DMS153 (cell line): ENCODE data around the gene NDUFA6.
"Not testable (repeated sequence)": the region's sequence is repeated elsewhere in the genome, so short reads cannot be mapped to it uniquely, and the experiment has no call there.

ENCODE experiments used
- DNase-seq: peaks from one replicate; lab custom pipeline; 2025; lab: John Stamatoyannopoulos, UW

NDUFA6 gene

GRCh38 chr22:42112793-42113192 lies 22.2 kb upstream of the NDUFA6 start:
- not testable (repeated sequence) for DNase-seq

- no peak for DNase-seq
These were observed 21.2 kb upstream of the NDUFA6 start for GRCh38 chr22:42111798-42112197.

- no peak for DNase-seq
These were observed 18.3 kb upstream of the NDUFA6 start for GRCh38 chr22:42108848-42109247.

DNA sequence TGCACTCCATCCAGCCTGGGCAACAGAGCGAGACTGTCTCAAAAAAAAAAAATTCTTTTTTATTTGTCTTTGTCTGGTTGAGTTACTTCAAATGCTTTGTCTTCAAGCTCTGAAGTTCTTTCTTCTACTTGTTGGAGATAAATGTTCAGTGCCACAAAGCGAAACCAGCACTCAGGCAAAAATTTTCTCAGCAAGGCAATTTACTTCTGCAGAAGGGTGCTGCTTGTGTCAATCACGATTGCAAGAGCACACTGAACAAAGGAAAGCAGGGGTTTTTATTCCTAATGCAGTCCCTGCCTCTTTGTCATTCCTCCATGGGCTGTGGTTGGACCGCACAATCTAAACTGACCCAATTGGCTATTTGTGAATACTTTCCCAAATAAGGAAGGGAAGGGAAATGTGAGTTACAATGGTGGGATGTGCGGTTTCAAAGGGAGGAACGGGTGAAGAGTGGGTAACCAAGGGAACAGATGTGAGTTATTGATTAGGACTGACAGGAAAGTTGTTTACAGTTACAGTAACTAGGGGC lies 13.8 kb upstream of the NDUFA6 start:
- DNase-seq = not testable (repeated sequence)

GRCh38 chr22:42101199-42101598 lies 10.6 kb upstream of the NDUFA6 start:
- no peak for DNase-seq

DNA sequence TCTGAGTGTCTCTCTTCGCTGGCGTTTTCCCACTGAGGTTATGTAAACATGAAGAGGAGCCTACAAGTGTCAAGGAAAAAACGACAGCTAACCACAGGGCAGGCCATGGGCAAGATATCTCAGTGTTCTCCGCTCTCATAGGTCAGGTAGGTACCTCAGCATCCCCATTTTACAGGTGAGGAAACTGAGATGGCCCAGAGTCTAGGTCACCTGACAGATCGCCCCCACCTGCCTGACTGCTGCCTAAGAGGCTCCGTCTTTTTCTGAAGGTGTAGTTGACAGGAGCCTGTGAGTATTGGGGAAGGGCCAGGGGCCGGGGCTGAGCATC lies 847 bp upstream of the NDUFA6 start:
- no peak for DNase-seq

- DNase-seq = no peak
These were observed 4.5 kb downstream of the NDUFA6 start for GRCh38 chr22:42086051-42086450.

- no peak for DNase-seq
These were observed 5.7 kb downstream of the NDUFA6 start for GRCh38 chr22:42084874-42085273.

DNA sequence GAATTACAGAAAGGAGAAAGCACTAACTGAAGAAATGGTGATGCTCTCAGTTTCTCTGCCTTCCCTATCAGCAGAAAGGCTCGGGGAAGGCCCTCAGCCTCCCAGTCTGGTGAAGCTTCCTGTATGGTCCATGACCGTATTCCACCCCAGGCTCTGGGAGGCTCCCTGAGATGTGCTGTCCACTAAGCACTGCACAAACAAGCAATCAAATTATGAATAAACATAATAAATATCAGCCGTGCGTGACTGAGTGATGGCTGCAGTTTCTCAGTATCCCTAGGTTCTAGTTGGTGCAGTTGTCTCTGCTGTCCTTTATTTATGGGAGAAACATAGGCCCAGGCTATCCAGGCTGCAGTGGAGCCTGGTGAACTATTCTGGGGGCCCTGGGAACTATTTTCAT lies 7.5 kb downstream of the NDUFA6 start:
- DNase-seq = no peak

- DNase-seq = no peak
These were observed 10.3 kb downstream of the NDUFA6 start for GRCh38 chr22:42080287-42080686.

GRCh38 chr22:42079319-42080251 lies 11.0 kb downstream of the NDUFA6 start, which contains the start of gene SMDT1:
Gene SMDT1, plus strand, starts transcription at chr22:42079700. Its CDS starts 69 bp downstream, at chr22:42079769.
- peak; percentile 96 for DNase-seq

DNA sequence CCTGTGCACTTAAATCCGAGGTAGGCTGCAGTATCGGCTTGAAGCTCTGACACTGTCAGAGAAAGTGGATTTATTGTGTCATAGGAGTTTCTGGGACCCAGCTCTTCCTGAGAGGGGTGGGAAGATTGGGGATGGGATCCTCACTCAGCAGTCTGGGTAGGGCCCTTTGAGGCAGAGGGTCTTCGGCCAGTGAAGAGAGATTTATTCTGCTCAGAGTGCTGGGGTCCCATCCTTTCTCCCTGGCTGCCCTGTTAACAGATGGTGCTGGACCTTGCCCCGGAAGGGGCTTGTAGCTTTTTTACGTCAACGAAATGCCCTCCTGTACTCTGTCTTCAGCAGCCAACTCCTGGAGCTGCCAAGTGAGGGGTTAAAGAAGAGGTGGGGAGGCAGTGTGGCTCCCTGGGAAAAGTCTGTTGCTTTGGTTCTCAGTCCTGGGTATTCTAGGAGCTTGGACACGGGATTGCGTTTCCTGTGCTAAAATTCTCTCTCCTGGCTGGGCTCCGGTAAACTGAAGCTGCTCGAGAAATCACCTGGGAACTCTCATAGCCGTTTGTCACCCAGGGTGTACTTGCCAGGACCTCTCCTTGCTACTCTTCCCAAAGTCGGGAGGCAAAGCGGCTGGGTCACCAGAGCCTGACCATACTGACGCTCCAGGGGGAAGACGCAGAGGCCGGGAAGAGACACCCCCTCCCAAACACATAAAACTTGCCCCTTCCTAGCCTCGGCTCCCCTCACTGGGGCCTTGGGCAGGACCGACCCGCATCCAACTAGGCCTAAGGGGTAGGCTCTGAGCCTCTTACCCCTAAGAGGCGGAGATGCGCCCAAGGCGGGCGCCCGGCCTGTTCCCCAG lies 11.9 kb downstream of the NDUFA6 start:
- no peak for DNase-seq

GRCh38 chr22:42077486-42078125 lies 13.0 kb downstream of the NDUFA6 start:
- peak; percentile 14 for DNase-seq

DNA sequence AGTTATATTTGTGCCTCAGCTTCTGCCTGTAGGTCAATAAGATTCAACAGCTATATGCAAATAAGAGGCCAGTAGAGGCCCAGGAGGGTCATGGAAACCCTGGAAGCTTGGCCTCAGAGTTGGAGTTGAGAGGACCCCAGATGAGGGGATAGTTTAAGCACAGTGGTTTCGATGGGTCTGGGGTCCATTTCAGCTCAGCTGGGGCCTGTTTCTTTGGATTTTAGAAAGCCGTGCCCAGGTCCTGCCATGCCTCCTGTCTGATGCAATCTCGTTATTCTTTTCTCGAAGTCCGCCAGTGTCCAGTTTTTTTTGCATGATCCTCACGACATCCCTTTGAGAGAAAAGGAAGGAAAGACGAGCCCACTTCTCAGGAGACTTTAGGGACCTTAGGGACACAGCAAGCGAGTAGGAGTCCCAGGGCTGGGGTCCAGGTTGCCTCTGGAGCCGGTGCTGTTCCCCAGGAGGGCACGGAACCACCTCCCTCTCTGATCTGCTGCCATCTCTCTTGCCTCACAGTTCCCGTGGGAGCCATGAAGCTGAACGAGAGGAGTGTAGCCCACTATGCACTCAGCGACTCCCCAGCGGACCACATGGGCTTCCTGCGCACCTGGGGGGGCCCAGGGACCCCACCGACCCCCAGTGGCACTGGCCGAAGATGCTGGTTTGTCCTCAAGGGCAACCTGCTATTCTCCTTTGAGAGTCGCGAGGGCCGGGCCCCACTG lies 13.6 kb downstream of the NDUFA6 start:
- DNase-seq = no peak

DNA sequence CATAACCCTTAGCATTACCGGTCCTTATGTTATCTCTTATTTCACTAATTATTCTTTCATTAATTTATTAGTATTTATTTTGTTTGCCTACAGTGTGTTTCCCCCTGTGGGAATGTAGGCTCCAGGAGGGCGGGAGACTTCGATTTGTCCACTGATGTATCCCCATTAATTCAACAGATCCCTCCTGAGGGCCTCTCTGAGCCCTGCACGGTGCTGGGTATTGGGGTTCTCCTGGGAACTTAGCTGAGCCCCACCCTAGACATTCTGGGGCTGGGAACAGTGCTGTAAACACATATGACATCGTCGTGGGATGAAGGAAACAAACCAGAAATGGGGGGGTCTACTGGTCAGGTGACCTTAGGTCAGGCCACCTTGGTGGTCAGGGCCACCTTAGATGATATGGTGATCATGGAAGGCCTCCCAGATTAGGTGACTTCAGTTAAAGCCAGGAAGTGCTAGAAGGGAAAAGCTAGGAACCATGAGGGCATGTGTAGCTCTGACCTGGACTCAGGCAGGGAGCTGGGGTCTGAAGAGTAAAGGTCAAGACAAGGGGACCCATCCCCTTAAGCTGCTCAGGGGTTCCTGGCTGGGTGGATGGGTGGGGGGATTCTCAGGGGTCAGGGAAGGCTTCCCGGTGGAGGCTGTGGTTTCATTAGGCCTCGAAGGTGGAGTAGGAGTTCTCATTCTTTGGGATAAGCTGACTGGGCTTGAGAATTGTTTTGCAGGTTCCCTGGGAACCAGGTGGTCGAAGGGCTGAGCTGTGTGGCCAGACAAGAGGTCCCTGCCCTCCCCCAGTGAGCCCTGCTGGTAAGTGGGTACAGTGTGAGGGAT lies 15.5 kb downstream of the NDUFA6 start:
- no peak for DNase-seq

DNA sequence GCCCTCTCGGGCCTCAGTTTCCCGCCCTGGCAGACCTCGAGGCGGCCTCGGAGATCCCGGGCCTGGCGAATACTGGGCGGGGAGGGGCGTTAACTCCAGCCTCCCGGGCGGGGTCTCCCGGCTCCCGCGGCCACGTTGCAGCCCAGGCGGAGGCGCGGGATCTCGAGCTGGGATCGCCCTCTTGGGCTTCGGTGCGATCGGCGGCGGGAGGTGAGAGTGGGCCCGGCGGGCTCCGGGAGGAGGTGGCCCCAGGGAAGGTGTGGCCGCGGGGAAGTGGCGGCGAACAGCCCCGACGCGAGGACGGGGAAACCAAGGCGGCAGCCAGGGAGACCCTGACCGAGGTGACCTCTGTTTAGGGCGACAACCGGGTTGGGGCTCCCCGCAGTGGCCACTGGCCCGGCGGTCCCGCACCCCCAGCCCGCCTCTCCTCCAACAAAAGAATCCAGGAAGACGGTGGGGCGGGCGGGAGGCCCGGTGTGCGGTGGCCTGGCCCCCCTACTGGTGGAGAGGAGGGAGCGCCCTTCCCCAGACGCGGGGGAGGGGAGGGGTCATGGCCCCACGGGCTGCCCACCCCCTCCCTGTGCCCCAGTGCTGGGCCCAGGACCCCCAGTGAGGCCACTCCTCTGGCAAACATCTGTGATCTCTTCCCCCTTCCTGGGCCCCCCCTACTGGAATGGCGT lies 16.3 kb downstream of the NDUFA6 start, which contains the start of gene PHETA2:
TSS of gene PHETA2 (plus strand) at position 117 of the 680 bp plus-strand sequence. CDS start 3,046 bp downstream, outside the sequence.
- no peak for DNase-seq

GRCh38 chr22:42073621-42074041 lies 16.9 kb downstream of the NDUFA6 start:
- DNase-seq = no peak

- DNase-seq = no peak
These were observed 17.8 kb downstream of the NDUFA6 start for GRCh38 chr22:42072606-42073330.

- not testable (repeated sequence) for DNase-seq
These were observed 19.1 kb downstream of the NDUFA6 start for GRCh38 chr22:42071508-42071907.
